ENCODE measurements around the gene USP15.

DNA sequence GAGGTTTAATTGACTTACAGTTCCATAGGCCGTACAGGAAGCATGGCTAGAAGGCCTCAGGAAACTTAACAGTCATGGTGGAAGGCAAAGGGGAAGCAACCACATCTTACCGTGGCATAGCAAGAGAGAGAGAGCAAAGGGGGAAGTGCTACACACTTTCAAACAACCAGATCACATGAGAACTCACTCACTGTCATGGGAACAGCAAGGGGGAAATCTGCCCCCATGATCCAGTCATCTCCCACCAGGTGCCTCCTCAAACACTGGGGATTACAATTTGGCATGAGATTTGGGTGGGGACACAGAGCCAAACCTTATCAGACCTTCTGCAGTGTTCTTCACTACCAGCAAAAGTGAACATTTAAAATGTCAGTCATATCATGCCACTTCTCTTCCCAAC lies 58.9 kb downstream of the USP15 start:
- no peak for TF ChIP-seq POLR2AphosphoS5 (IDR thresholded peaks at IDR 0.05; ENCODE audit: low read depth, low read length)
- TF ChIP-seq SIN3A (IDR thresholded peaks at IDR 0.05; ENCODE audit: borderline replicate concordance, insufficient read depth, low read length), result no peak
- no peak for TF ChIP-seq TAF1 (IDR thresholded peaks at IDR 0.05; ENCODE audit: borderline replicate concordance, insufficient read depth, low read length)
- TF ChIP-seq, protein P1, sequence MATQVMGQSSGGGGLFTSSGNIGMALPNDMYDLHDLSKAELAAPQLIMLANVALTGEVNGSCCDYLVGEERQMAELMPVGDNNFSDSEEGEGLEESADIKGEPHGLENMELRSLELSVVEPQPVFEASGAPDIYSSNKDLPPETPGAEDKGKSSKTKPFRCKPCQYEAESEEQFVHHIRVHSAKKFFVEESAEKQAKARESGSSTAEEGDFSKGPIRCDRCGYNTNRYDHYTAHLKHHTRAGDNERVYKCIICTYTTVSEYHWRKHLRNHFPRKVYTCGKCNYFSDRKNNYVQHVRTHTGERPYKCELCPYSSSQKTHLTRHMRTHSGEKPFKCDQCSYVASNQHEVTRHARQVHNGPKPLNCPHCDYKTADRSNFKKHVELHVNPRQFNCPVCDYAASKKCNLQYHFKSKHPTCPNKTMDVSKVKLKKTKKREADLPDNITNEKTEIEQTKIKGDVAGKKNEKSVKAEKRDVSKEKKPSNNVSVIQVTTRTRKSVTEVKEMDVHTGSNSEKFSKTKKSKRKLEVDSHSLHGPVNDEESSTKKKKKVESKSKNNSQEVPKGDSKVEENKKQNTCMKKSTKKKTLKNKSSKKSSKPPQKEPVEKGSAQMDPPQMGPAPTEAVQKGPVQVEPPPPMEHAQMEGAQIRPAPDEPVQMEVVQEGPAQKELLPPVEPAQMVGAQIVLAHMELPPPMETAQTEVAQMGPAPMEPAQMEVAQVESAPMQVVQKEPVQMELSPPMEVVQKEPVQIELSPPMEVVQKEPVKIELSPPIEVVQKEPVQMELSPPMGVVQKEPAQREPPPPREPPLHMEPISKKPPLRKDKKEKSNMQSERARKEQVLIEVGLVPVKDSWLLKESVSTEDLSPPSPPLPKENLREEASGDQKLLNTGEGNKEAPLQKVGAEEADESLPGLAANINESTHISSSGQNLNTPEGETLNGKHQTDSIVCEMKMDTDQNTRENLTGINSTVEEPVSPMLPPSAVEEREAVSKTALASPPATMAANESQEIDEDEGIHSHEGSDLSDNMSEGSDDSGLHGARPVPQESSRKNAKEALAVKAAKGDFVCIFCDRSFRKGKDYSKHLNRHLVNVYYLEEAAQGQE (IDR thresholded peaks at IDR 0.05; ENCODE audit: insufficient read depth in 1 of 2, low read depth in 2 of 2, low read length in 2 of 2), result no peak

Measured in PFSK-1 (cell line).